WTC11 (cell line): ENCODE results near the gene FETUB. TPM values are rescaled to one million over a fixed set of nuclear protein-coding genes. Genes with fewer than 3 reads are reported as not detected.

Experiments
- ATAC-seq: fragments of 200-7000 bp; cut with Tn5 transposase; 2 replicates; pipeline ENCODE4 v1.10.0; 2021; ENCODE audit warnings: mild to moderate bottlenecking, moderate library complexity
- CTCF ChIA-PET: fragments of 300-600 bp; sonication (Branson Sonifier 250); formaldehyde crosslinking; loops from one replicate; lab custom pipeline; 2021; ENCODE audit warnings: antibody characterized with exemption; lab: Charles Lee
- POLR2A ChIA-PET: fragments of 350-600 bp; sonication (Branson Sonifier 250); formaldehyde crosslinking; loops from one replicate; lab custom pipeline; 2021; ENCODE audit warnings: antibody characterized with exemption; lab: Charles Lee
- DNase-seq: peaks from one replicate; pipeline ENCODE4 v3.0.0; 2021; ENCODE audit warnings: low spot score
- H3K27ac Mint-ChIP-seq: 2 replicates; pipeline ENCODE4 v1.8.0; 2021; ENCODE audit warnings: mixed read lengths
- H3K27me3 Mint-ChIP-seq: 2 replicates; pipeline ENCODE4 v1.8.0; 2021; ENCODE audit warnings: low read depth, mild to moderate bottlenecking, moderate library complexity, mixed read lengths
- H3K36me3 Mint-ChIP-seq: 2 replicates; pipeline ENCODE4 v1.8.0; 2021; ENCODE audit warnings: mixed read lengths
- H3K4me1 Mint-ChIP-seq: 2 replicates; pipeline ENCODE4 v1.8.0; 2022; ENCODE audit warnings: mixed read lengths
- H3K4me3 Mint-ChIP-seq: 2 replicates; pipeline ENCODE4 v1.8.0; 2021; ENCODE audit warnings: mild to moderate bottlenecking, moderate library complexity, mixed read lengths
- H3K9me3 Mint-ChIP-seq: 2 replicates; pipeline ENCODE4 v1.8.0; 2021; ENCODE audit warnings: mixed read lengths
- ATF2 ChIP-seq: sonication (generic); formaldehyde crosslinking; IDR thresholded peaks from 2 replicates; pipeline ENCODE4 v1.8.1; 2022; ENCODE audit warnings: low read depth, missing genetic modification reagents, borderline replicate concordance
- ELF4 ChIP-seq: sonication (generic); formaldehyde crosslinking; IDR thresholded peaks from 2 replicates; pipeline ENCODE4 v1.8.1; 2022; ENCODE audit warnings: low read depth, mild to moderate bottlenecking, moderate library complexity, missing genetic modification reagents
- ESRRA ChIP-seq: sonication (generic); formaldehyde crosslinking; IDR thresholded peaks from 2 replicates; pipeline ENCODE4 v1.8.1; 2022; ENCODE audit warnings: mild to moderate bottlenecking, missing genetic modification reagents, borderline replicate concordance
- ETV6 ChIP-seq: sonication (generic); formaldehyde crosslinking; IDR thresholded peaks from 2 replicates; pipeline ENCODE4 v1.8.1; 2022; ENCODE audit warnings: mild to moderate bottlenecking, missing genetic modification reagents
- FOXK1 ChIP-seq: sonication (generic); formaldehyde crosslinking; IDR thresholded peaks from 2 replicates; pipeline ENCODE4 v1.8.0; 2022; ENCODE audit warnings: mild to moderate bottlenecking, moderate library complexity, missing genetic modification reagents
- GRHL2 ChIP-seq: fragments of 250-450 bp; sonication (Bioruptor Pico); IDR thresholded peaks from 2 replicates; pipeline ENCODE4 v1.8.0; 2022; ENCODE audit warnings: mild to moderate bottlenecking, moderate library complexity; ENCODE audit not compliant: insufficient replicate concordance, severe bottlenecking
- GTF2I ChIP-seq: fragments of 250-450 bp; sonication (Bioruptor Pico); conservative IDR thresholded peaks from 2 replicates; pipeline ENCODE4 v1.4.0; 2021; ENCODE audit warnings: mild to moderate bottlenecking
- HMGA2 ChIP-seq: fragments of 250-450 bp; sonication (Bioruptor Pico); IDR thresholded peaks from 2 replicates; pipeline ENCODE4 v1.4.0; 2021; ENCODE audit warnings: mild to moderate bottlenecking, moderate library complexity
- MAX ChIP-seq: sonication (generic); formaldehyde crosslinking; IDR thresholded peaks from 2 replicates; pipeline ENCODE4 v1.8.0; 2022; ENCODE audit warnings: mild to moderate bottlenecking, missing genetic modification reagents
- NR2C2 ChIP-seq: sonication (generic); formaldehyde crosslinking; IDR thresholded peaks from 2 replicates; pipeline ENCODE4 v1.8.0; 2022; ENCODE audit warnings: mild to moderate bottlenecking, missing genetic modification reagents
- RORB ChIP-seq: fragments of 250-450 bp; sonication (Bioruptor Pico); IDR thresholded peaks from 2 replicates; pipeline ENCODE4 v1.9.0; 2021; ENCODE audit warnings: mild to moderate bottlenecking
- TEAD1 ChIP-seq: sonication (generic); formaldehyde crosslinking; IDR thresholded peaks from 2 replicates; pipeline ENCODE4 v1.8.0; 2022; ENCODE audit warnings: mild to moderate bottlenecking, missing genetic modification reagents
- ZNF396 ChIP-seq: fragments of 250-450 bp; sonication (Bioruptor Pico); IDR thresholded peaks from 2 replicates; pipeline ENCODE4 v1.8.0; 2021; ENCODE audit warnings: mild to moderate bottlenecking, moderate library complexity, borderline replicate concordance
- ZNF425 ChIP-seq: fragments of 250-450 bp; sonication (Bioruptor Pico); conservative IDR thresholded peaks from 2 replicates; pipeline ENCODE4 v1.9.0; 2021; ENCODE audit warnings: mild to moderate bottlenecking
- ZNF512 ChIP-seq: sonication (generic); formaldehyde crosslinking; IDR thresholded peaks from 2 replicates; pipeline ENCODE4 v1.8.1; 2022; ENCODE audit warnings: missing genetic modification reagents, borderline replicate concordance
- total RNA-seq: library from RNA; stranded (reverse); gene quantifications from 3 replicates; pipeline ENCODE4 v1.2.3, GENCODE V29; 2021
- TF ChIP-seq, protein P1 (sequence below): sonication (generic); formaldehyde crosslinking; conservative IDR thresholded peaks from 2 replicates; pipeline ENCODE4 v1.8.1; 2022; ENCODE audit warnings: mild to moderate bottlenecking, missing genetic modification reagents
- TF ChIP-seq, protein P2 (sequence below): sonication (generic); formaldehyde crosslinking; IDR thresholded peaks from 2 replicates; pipeline ENCODE4 v1.8.1; 2022; ENCODE audit warnings: mild to moderate bottlenecking, moderate library complexity, missing genetic modification reagents
- TF ChIP-seq, protein P3 (sequence below): sonication (generic); formaldehyde crosslinking; IDR thresholded peaks from 2 replicates; pipeline ENCODE4 v1.8.1; 2023; ENCODE audit warnings: mild to moderate bottlenecking, missing genetic modification reagents, moderate library complexity
- TF ChIP-seq, protein P4 (sequence below): sonication (generic); formaldehyde crosslinking; IDR thresholded peaks from 2 replicates; pipeline ENCODE4 v1.8.0; 2022; ENCODE audit warnings: mild to moderate bottlenecking, missing genetic modification reagents
- TF ChIP-seq, protein P5 (sequence below): sonication (generic); formaldehyde crosslinking; IDR thresholded peaks from 2 replicates; pipeline ENCODE4 v1.8.1; 2023; ENCODE audit warnings: mild to moderate bottlenecking, missing genetic modification reagents, borderline replicate concordance

Gene FETUB
- total RNA-seq, 1 experiment from 2014 or later = not detected

GRCh38 chr3:186593862-186594261, 46.3 kb upstream of the FETUB start:
- ATAC-seq (no peak), DNase-seq (no peak)
- peaks cover 6% of the 10 kb centered on the region; the same call in 1 of the 2 replicates for H3K27me3 Mint-ChIP-seq
- no peak overlapping the region for H3K4me3 Mint-ChIP-seq
- ChIA-PET CTCF (interaction anchor here (0.6 kb wide), 1 partner anchor 23 kb away, joined by 3 read pairs; no protein-coding TSS in a partner anchor), POLR2A (no interaction called here)
- peaks cover 6% of the 10 kb centered on the region for H3K4me1 Mint-ChIP-seq
- no peak overlapping the region for H3K27ac Mint-ChIP-seq
- H3K36me3 Mint-ChIP-seq = no peaks in the 10 kb centered on the region
- TF ChIP-seq ESRRA (CRISPR knock-in tag) = no peak
- TF ChIP-seq, protein P1, sequence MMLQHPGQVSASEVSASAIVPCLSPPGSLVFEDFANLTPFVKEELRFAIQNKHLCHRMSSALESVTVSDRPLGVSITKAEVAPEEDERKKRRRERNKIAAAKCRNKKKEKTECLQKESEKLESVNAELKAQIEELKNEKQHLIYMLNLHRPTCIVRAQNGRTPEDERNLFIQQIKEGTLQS (CRISPR knock-in tag) = no peak
- TF ChIP-seq, protein P2, sequence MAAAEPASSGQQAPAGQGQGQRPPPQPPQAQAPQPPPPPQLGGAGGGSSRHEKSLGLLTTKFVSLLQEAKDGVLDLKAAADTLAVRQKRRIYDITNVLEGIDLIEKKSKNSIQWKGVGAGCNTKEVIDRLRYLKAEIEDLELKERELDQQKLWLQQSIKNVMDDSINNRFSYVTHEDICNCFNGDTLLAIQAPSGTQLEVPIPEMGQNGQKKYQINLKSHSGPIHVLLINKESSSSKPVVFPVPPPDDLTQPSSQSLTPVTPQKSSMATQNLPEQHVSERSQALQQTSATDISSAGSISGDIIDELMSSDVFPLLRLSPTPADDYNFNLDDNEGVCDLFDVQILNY (CRISPR knock-in tag) = no peak
- no peak for TF ChIP-seq HMGA2 (CRISPR knock-in tag)
- TF ChIP-seq ETV6 (CRISPR knock-in tag) = no peak
- no peak for TF ChIP-seq ATF2 (CRISPR knock-in tag)
- TF ChIP-seq FOXK1 (CRISPR knock-in tag) = no peak
- no peak for TF ChIP-seq MAX
- no peak for TF ChIP-seq ZNF512
- no peak for TF ChIP-seq RORB
- no peak for TF ChIP-seq ZNF425
- TF ChIP-seq, protein P3, sequence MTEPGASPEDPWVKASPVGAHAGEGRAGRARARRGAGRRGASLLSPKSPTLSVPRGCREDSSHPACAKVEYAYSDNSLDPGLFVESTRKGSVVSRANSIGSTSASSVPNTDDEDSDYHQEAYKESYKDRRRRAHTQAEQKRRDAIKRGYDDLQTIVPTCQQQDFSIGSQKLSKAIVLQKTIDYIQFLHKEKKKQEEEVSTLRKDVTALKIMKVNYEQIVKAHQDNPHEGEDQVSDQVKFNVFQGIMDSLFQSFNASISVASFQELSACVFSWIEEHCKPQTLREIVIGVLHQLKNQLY (CRISPR knock-in tag) = no peak
- TF ChIP-seq ZNF396 = no peak
- no peak for TF ChIP-seq GRHL2 (CRISPR knock-in tag)
- TF ChIP-seq, protein P4, sequence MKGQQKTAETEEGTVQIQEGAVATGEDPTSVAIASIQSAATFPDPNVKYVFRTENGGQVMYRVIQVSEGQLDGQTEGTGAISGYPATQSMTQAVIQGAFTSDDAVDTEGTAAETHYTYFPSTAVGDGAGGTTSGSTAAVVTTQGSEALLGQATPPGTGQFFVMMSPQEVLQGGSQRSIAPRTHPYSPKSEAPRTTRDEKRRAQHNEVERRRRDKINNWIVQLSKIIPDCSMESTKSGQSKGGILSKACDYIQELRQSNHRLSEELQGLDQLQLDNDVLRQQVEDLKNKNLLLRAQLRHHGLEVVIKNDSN = no peak
- no peak for TF ChIP-seq ELF4 (CRISPR knock-in tag)
- H3K9me3 Mint-ChIP-seq = no peaks in the 10 kb centered on the region

DNA sequence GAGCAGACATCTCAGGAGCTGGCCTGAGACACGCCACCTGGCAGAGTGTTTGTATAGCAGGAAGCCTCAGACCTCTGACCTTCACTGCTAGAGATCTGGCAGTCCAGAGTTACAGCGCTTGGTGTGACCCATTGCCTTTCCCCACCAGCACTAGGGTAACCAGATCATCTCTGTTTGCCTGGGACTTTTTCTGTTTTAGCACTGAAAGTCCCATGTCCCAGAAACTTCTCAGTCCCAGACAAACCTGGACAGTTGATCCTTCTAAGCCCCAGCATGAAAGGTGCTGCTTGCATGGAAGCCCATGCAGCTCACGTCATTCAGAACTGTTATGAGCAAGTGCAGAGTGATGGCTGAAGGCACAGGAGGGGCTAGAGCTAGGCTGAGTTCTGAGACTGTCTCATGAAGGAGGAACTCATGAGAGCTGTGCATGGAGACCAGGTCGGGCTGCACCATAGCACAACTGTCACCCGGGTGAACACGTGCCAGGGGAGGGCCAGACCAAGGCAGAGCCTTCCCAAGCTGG, 45.5 kb upstream of the FETUB start:
- no peak; the same call in 1 of the 2 replicates for ATAC-seq
- H3K9me3 Mint-ChIP-seq = no peaks in the 10 kb centered on the region
- CTCF ChIA-PET = no interaction called here
- H3K36me3 Mint-ChIP-seq = no peaks in the 10 kb centered on the region
- no peak overlapping the region for H3K27ac Mint-ChIP-seq
- peaks cover 6% of the 10 kb centered on the region for H3K4me1 Mint-ChIP-seq
- DNase-seq = no peak
- H3K27me3 Mint-ChIP-seq = peaks cover 6% of the 10 kb centered on the region; the same call in 1 of the 2 replicates
- H3K4me3 Mint-ChIP-seq = no peak overlapping the region
- POLR2A ChIA-PET = no interaction called here
- no peak for TF ChIP-seq NR2C2 (CRISPR knock-in tag)
- no peak for TF ChIP-seq TEAD1
- TF ChIP-seq ZNF512 = no peak
- TF ChIP-seq, protein P5, sequence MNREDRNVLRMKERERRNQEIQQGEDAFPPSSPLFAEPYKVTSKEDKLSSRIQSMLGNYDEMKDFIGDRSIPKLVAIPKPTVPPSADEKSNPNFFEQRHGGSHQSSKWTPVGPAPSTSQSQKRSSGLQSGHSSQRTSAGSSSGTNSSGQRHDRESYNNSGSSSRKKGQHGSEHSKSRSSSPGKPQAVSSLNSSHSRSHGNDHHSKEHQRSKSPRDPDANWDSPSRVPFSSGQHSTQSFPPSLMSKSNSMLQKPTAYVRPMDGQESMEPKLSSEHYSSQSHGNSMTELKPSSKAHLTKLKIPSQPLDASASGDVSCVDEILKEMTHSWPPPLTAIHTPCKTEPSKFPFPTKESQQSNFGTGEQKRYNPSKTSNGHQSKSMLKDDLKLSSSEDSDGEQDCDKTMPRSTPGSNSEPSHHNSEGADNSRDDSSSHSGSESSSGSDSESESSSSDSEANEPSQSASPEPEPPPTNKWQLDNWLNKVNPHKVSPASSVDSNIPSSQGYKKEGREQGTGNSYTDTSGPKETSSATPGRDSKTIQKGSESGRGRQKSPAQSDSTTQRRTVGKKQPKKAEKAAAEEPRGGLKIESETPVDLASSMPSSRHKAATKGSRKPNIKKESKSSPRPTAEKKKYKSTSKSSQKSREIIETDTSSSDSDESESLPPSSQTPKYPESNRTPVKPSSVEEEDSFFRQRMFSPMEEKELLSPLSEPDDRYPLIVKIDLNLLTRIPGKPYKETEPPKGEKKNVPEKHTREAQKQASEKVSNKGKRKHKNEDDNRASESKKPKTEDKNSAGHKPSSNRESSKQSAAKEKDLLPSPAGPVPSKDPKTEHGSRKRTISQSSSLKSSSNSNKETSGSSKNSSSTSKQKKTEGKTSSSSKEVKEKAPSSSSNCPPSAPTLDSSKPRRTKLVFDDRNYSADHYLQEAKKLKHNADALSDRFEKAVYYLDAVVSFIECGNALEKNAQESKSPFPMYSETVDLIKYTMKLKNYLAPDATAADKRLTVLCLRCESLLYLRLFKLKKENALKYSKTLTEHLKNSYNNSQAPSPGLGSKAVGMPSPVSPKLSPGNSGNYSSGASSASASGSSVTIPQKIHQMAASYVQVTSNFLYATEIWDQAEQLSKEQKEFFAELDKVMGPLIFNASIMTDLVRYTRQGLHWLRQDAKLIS (CRISPR knock-in tag) = no peak
- TF ChIP-seq HMGA2 (CRISPR knock-in tag) = no peak
- no peak for TF ChIP-seq MAX
- no peak for TF ChIP-seq GTF2I
- TF ChIP-seq ETV6 (CRISPR knock-in tag) = no peak
